H1 (cell line): ENCODE results near the gene XKR7. TPM values are rescaled to one million over a fixed set of nuclear protein-coding genes. Genes with fewer than 3 reads are reported as not detected.
A peak's percentile ranks its signal among the peaks of the same experiment; 100 is the strongest.

Experiments used
- CTCF ChIA-PET: fragments of 300-600 bp; sonication (Branson Sonifier 250); formaldehyde crosslinking; loops from one replicate; lab custom pipeline; 2021; ENCODE audit not compliant: partially characterized antibody; lab: Charles Lee
- POLR2A ChIA-PET: fragments of 300-600 bp; sonication (Branson Sonifier 250); formaldehyde crosslinking; loops from one replicate; lab custom pipeline; 2021; ENCODE audit warnings: inconsistent platforms; ENCODE audit not compliant: partially characterized antibody; lab: Charles Lee
- DNase-seq, 2 experiments: peaks; one replicate each; pipeline versions ENCODE4 v3.0.0 to v3.0.0-alpha.2; 2010 to 2022; ENCODE audit warnings: low spot score in 2 of 2, low read depth in 1 of 2, mixed read lengths in 1 of 2
- FAIRE-seq: peaks from 2 replicates; lab custom pipeline; 2011; peaks lifted over from hg19 to GRCh38; lab: Jason Lieb, UNC
- H2AFZ ChIP-seq: 2 replicates; pipeline ENCODE4 v1.8.1; 2012; ENCODE audit warnings: low read length, inconsistent platforms
- H2AK5ac ChIP-seq: 2 replicates; pipeline ENCODE4 v1.6.1; 2013; ENCODE audit warnings: low read depth, low read length
- H2BK120ac ChIP-seq: replicated peaks from 2 replicates; pipeline ENCODE3; 2013; ENCODE audit warnings: low read depth, low read length, inconsistent platforms
- H2BK12ac ChIP-seq: 2 replicates; pipeline ENCODE4 v1.6.1; 2013; ENCODE audit warnings: low read depth, low read length
- H2BK15ac ChIP-seq: 2 replicates; pipeline ENCODE4 v1.6.1; 2013; ENCODE audit warnings: low read length
- H2BK20ac ChIP-seq: 2 replicates; pipeline ENCODE4 v1.6.1; 2013; ENCODE audit warnings: low read length
- H2BK5ac ChIP-seq: 2 replicates; pipeline ENCODE4 v1.6.1; 2013; ENCODE audit warnings: low read depth, low read length
- H3K14ac ChIP-seq: 2 replicates; pipeline ENCODE4 v1.6.1; 2013; ENCODE audit warnings: inconsistent platforms; ENCODE audit not compliant: insufficient read length
- H3K18ac ChIP-seq: 2 replicates; pipeline ENCODE4 v1.6.1; 2013; ENCODE audit warnings: low read length; ENCODE audit errors: extremely low read depth
- H3K23ac ChIP-seq: 2 replicates; pipeline ENCODE4 v1.6.1; 2013; ENCODE audit warnings: inconsistent platforms; ENCODE audit not compliant: insufficient read length
- H3K23me2 ChIP-seq: 2 replicates; pipeline ENCODE4 v1.6.1; 2013; ENCODE audit warnings: low read depth, low read length
- H3K27ac ChIP-seq: 2 replicates; pipeline ENCODE4 v1.6.1; 2011; ENCODE audit warnings: low read depth, low read length, inconsistent platforms
- H3K27me3 ChIP-seq, 4 experiments: replicated peaks in 1 of 4; 1 replicate in 1 of 4; 2 replicates in 3 of 4; pipeline versions ENCODE4 v1.6.1 to v1.8.1; 2011 to 2013; ENCODE audit warnings: low read length in 3 of 4, mild to moderate bottlenecking in 3 of 4, inconsistent platforms in 2 of 4, mixed read lengths in 2 of 4, moderate library complexity in 1 of 4; ENCODE audit not compliant: control insufficient read depth in 3 of 4, insufficient read depth in 3 of 4; ENCODE audit errors: extremely low read depth in 1 of 4
- H3K36me3 ChIP-seq, 4 experiments: 2 replicates each; pipeline versions ENCODE4 v1.6.1 to v1.8.1; 2011 to 2013; ENCODE audit warnings: mild to moderate bottlenecking in 4 of 4, low read length in 3 of 4, moderate library complexity in 2 of 4, control low read depth in 1 of 4, inconsistent platforms in 1 of 4; ENCODE audit not compliant: insufficient read depth in 4 of 4, control insufficient read depth in 2 of 4
- H3K4ac ChIP-seq: replicated peaks from 2 replicates; pipeline ENCODE3; 2013; ENCODE audit warnings: low read length, low read depth, mixed read lengths, inconsistent platforms; ENCODE audit not compliant: insufficient read length
- H3K4me1 ChIP-seq, 4 experiments: replicated peaks in 1 of 4; 1 replicate in 1 of 4; 2 replicates in 3 of 4; pipeline versions ENCODE4 v1.6.1 to v1.8.1; 2011 to 2013; ENCODE audit warnings: low read length in 3 of 4, inconsistent platforms in 2 of 4, mixed read lengths in 1 of 4; ENCODE audit not compliant: insufficient read depth in 4 of 4, control insufficient read depth in 3 of 4
- H3K4me2 ChIP-seq, 2 experiments: 2 replicates each; pipeline versions ENCODE4 v1.6.1 to v1.8.1; 2011 to 2013; ENCODE audit warnings: low read depth in 2 of 2, low read length in 2 of 2, control low read depth in 1 of 2, inconsistent platforms in 1 of 2, mild to moderate bottlenecking in 1 of 2; ENCODE audit not compliant: insufficient read depth in 1 of 2
- H3K4me3 ChIP-seq, 4 experiments: fragments of 200-600, 300-600 bp in 1 of 4; sonication (generic), shearing (Covaris generic), sonication (Bioruptor Twin) in 1 of 4; 2 replicates each; pipeline versions ENCODE4 v1.5.1 to v1.8.1; 2011 to 2016; ENCODE audit warnings: low read length in 4 of 4, low read depth in 3 of 4, control low read depth in 2 of 4, inconsistent platforms in 2 of 4, mild to moderate bottlenecking in 2 of 4, mixed read lengths in 1 of 4, moderate library complexity in 1 of 4; ENCODE audit not compliant: insufficient read depth in 2 of 4; ENCODE audit errors: extremely low read depth in 1 of 4
- H3K56ac ChIP-seq: replicated peaks from 2 replicates; pipeline ENCODE3; 2013; ENCODE audit warnings: low read depth, mild to moderate bottlenecking, mixed read lengths, low read length, inconsistent platforms; ENCODE audit not compliant: insufficient read length
- H3K79me1 ChIP-seq: 2 replicates; pipeline ENCODE4 v1.6.1; 2013; ENCODE audit warnings: low read depth, low read length, control low read depth
- H3K79me2 ChIP-seq, 2 experiments: 2 replicates each; pipeline versions ENCODE4 v1.6.1 to v1.8.1; 2012 to 2013; ENCODE audit warnings: low read length in 2 of 2, mild to moderate bottlenecking in 2 of 2, inconsistent platforms in 1 of 2; ENCODE audit not compliant: insufficient read depth in 2 of 2, control insufficient read depth in 1 of 2
- H3K9ac ChIP-seq, 4 experiments: replicated peaks in 1 of 4; 1 replicate in 1 of 4; 2 replicates in 3 of 4; pipeline versions ENCODE4 v1.6.1 to v1.8.1; 2011 to 2013; ENCODE audit warnings: low read depth in 3 of 4, low read length in 3 of 4, control low read depth in 2 of 4, mild to moderate bottlenecking in 2 of 4, moderate library complexity in 2 of 4, inconsistent platforms in 1 of 4; ENCODE audit errors: extremely low read depth in 1 of 4
- H3K9me3 ChIP-seq, 2 experiments: 2 replicates each; pipeline versions ENCODE4 v1.6.1 to v1.8.1; 2012 to 2013; ENCODE audit warnings: mild to moderate bottlenecking in 2 of 2, moderate library complexity in 2 of 2, control low read depth in 1 of 2, inconsistent platforms in 1 of 2, low read depth in 1 of 2, low read length in 1 of 2, mixed read lengths in 1 of 2; ENCODE audit not compliant: insufficient read depth in 2 of 2
- H4K20me1 ChIP-seq, 2 experiments: replicated peaks in 1 of 2; 2 replicates each; pipeline versions ENCODE3 to v1.8.1; 2011 to 2013; ENCODE audit warnings: inconsistent platforms in 2 of 2, low read length in 2 of 2, mild to moderate bottlenecking in 1 of 2; ENCODE audit not compliant: insufficient read depth in 2 of 2, control insufficient read depth in 1 of 2
- H4K5ac ChIP-seq: 2 replicates; pipeline ENCODE4 v1.6.1; 2013; ENCODE audit warnings: low read length, low read depth, mixed read lengths, inconsistent platforms; ENCODE audit not compliant: insufficient read length
- H4K8ac ChIP-seq: 2 replicates; pipeline ENCODE4 v1.8.0; 2013; ENCODE audit warnings: mild to moderate bottlenecking, moderate library complexity, low read length, inconsistent platforms; ENCODE audit not compliant: insufficient read depth; ENCODE audit errors: extremely low read depth
- H4K91ac ChIP-seq: replicated peaks from 2 replicates; pipeline ENCODE3; 2013; ENCODE audit warnings: low read length, mixed read lengths, inconsistent platforms; ENCODE audit not compliant: insufficient read length
- CBX5 ChIP-seq: fragments of 300-800, 300-1000 bp; sonication (generic); IDR thresholded peaks from 2 replicates; pipeline ENCODE4 v1.7.1; 2016; ENCODE audit warnings: antibody characterized with exemption, low read length, low read depth
- NRF1 ChIP-seq: IDR thresholded peaks from 2 replicates; pipeline ENCODE4 v1.6.1; 2011; ENCODE audit warnings: mild to moderate bottlenecking, low read depth, low read length, improper control_type of control experiment
- SRF ChIP-seq: IDR thresholded peaks from 2 replicates; pipeline ENCODE4 v1.6.1; 2011; ENCODE audit warnings: mild to moderate bottlenecking, low read depth, low read length, moderate library complexity
- TBP ChIP-seq: IDR thresholded peaks from 2 replicates; pipeline ENCODE4 v1.6.1; 2011; ENCODE audit warnings: low read depth, low read length, improper control_type of control experiment
- WGBS, 2 experiments: shearing (Covaris generic) in 1 of 2; methylation state at CpG; one replicate each; pipeline versions ENCODE4 v1.1.6 to v1.1.7; 2013 to 2015; ENCODE audit warnings: low lambda C conversion rate in 2 of 2, mixed read lengths in 2 of 2, inconsistent platforms in 1 of 2, low coverage in 1 of 2, missing lambda C conversion rate in 1 of 2; ENCODE audit not compliant: insufficient replicate concordance in 2 of 2, insufficient coverage in 1 of 2, insufficient read length in 1 of 2; ENCODE audit errors: extremely low coverage in 1 of 2, missing lambda C conversion rate in 1 of 2; 5-methylcytosine and 5-hydroxymethylcytosine counted together
- polyA plus RNA-seq, 7 experiments: library from polyadenylated mRNA; depleted of rRNA in 3 of 7; stranded (reverse) in 5 of 7; unstranded in 2 of 7; fragments of >200 nt in 5 of 7; fragments of 200-250 nt in 2 of 7; gene quantifications; 1 replicate in 5 of 7; 2 replicates in 1 of 7; 4 replicates in 1 of 7; pipeline versions ENCODE4 v1.2.1 to v1.2.3, GENCODE V29; 2011 to 2013; ENCODE audit warnings: missing spikeins in 2 of 7, mixed read lengths in 2 of 7
- total RNA-seq: library from RNA; stranded (reverse); fragmentation: NEBNext Ultra II Directional; extraction: Animal tissue kit (Norgen Biotek cat#: 25700); gene quantifications from 2 replicates; pipeline ENCODE4 v1.2.1, GENCODE V29; 2021

Gene XKR7
- total and polyA plus RNA-seq, 2 of the 8 experiments (the other 6 are each of a cell fraction or from before 2014, with no cell fraction given): 1.8 to 2.4 TPM

GRCh38 chr20:32040142-32040953 is 72.4 kb downstream of the XKR7 start:
- 77% methylated on average over 9 of the region's 10 CpGs; no CpG with 5 or more reads in 1 of the 2 experiments for WGBS, 2 experiments
- no peaks in the 10 kb centered on the region for H3K79me1 ChIP-seq
- H3K23ac ChIP-seq: no peak overlapping the region
- H3K79me2 ChIP-seq: no peaks in the 10 kb centered on the region
- H3K56ac ChIP-seq: no peak overlapping the region
- DNase-seq: no peak
- H2BK20ac ChIP-seq: no peak overlapping the region
- POLR2A ChIA-PET: interaction anchor here (0.6 to 1.5 kb wide), 3 partner anchors 12 to 317 kb away, joined by 3 read pairs; partner anchors contain the start of gene HCK
- H3K36me3 ChIP-seq: no peaks in the 10 kb centered on the region
- H2AFZ ChIP-seq: no peak overlapping the region
- H3K18ac ChIP-seq: no peak overlapping the region
- H3K27me3 ChIP-seq: no peaks in the 10 kb centered on the region; a peak in 1 of 7 replicates
- H4K91ac ChIP-seq: no peak overlapping the region
- H4K8ac ChIP-seq: no peak overlapping the region
- FAIRE-seq: no peak
- H4K20me1 ChIP-seq: no peaks in the 10 kb centered on the region
- H2BK12ac ChIP-seq: peak overlapping the region; percentile 60; the same call in 1 of the 2 replicates
- no peak overlapping the region for H2AK5ac ChIP-seq
- no peak overlapping the region for H3K14ac ChIP-seq
- no peak overlapping the region for H3K9ac ChIP-seq
- no peak overlapping the region for H2BK120ac ChIP-seq
- TF ChIP-seq CBX5 (no peak), NRF1 (no peak), TBP (no peak), SRF (peak; percentile 61)
- H2BK5ac ChIP-seq: no peak overlapping the region; the same call in 1 of the 2 replicates
- no peak overlapping the region for H3K4me3 ChIP-seq
- H3K9me3 ChIP-seq: no peaks in the 10 kb centered on the region
- H3K4me1 ChIP-seq: peaks cover 0 to 8% (median 1%) of the 10 kb centered on the region in 4 experiments; a peak in 5 of 7 replicates
- H2BK15ac ChIP-seq: no peak overlapping the region
- CTCF ChIA-PET: interaction anchor here (0.6 to 4.4 kb wide), 4 partner anchors 10 to 181 kb away, joined by 3 to 48 read pairs (median 4); no protein-coding TSS in a partner anchor
- peaks cover 2% of the 10 kb centered on the region; the same call in 1 of the 2 replicates for H3K23me2 ChIP-seq
- H3K4ac ChIP-seq: no peak overlapping the region
- no peak overlapping the region for H4K5ac ChIP-seq
- H3K4me2 ChIP-seq: no peak overlapping the region
- H3K27ac ChIP-seq: no peak overlapping the region
